Transverse colon (tissue), 4 donors: ENCODE measurements around the gene SPACDR.

Source experiments
- CTCF ChIP-seq, 5 experiments: fragments of 200-600 bp in 3 of 5; fragments of 450-650 bp in 2 of 5; sonication (generic) in 3 of 5; IDR thresholded peaks; 1 replicate in 2 of 5; 2 replicates in 3 of 5; pipeline ENCODE4 v1.5.1; 2016 to 2017; ENCODE audit warnings: antibody characterized with exemption in 5 of 5, inconsistent platforms in 3 of 5, mild to moderate bottlenecking in 2 of 5, moderate library complexity in 1 of 5
- EP300 ChIP-seq: sonication (generic); formaldehyde crosslinking; IDR thresholded peaks from one replicate; pipeline ENCODE4 v1.6.1; 2017; ENCODE audit warnings: antibody characterized with exemption, low read depth
- POLR2A ChIP-seq: fragments of 450-650 bp; IDR thresholded peaks from one replicate; pipeline ENCODE4 v1.6.1; 2016; ENCODE audit warnings: antibody characterized with exemption, mild to moderate bottlenecking, moderate library complexity
- POLR2AphosphoS5 ChIP-seq, 3 donors: sonication (generic); formaldehyde crosslinking; IDR thresholded peaks; one replicate each; pipeline ENCODE4 v1.6.1; 2016; ENCODE audit warnings: antibody characterized with exemption in 3 of 3

- TF ChIP-seq POLR2A (no peak), CTCF (IDR thresholded peaks at IDR 0.05) (no peak), EP300 (no peak), POLR2AphosphoS5 (IDR thresholded peaks at IDR 0.05) (no peak)
Measured at GRCh38 chr7:100433276-100433591, 30.8 kb downstream of the SPACDR start.
